ENCODE data around the gene DNMT3B. TPM values are rescaled to one million over a fixed set of nuclear protein-coding genes. Genes with fewer than 3 reads are reported as not detected.
"Not testable (repeated sequence)": the region's sequence is repeated elsewhere in the genome, so short reads cannot be mapped to it uniquely, and the experiment has no call there.

DNMT3B gene
- polyA plus RNA-seq, 12 donors = 3.0 to 5.6 (median 3.9) TPM; not detected in 1

- DNase-seq = no peak
These were observed 593 bp downstream of the DNMT3B start for GRCh38 chr20:32762754-32763201.

DNA sequence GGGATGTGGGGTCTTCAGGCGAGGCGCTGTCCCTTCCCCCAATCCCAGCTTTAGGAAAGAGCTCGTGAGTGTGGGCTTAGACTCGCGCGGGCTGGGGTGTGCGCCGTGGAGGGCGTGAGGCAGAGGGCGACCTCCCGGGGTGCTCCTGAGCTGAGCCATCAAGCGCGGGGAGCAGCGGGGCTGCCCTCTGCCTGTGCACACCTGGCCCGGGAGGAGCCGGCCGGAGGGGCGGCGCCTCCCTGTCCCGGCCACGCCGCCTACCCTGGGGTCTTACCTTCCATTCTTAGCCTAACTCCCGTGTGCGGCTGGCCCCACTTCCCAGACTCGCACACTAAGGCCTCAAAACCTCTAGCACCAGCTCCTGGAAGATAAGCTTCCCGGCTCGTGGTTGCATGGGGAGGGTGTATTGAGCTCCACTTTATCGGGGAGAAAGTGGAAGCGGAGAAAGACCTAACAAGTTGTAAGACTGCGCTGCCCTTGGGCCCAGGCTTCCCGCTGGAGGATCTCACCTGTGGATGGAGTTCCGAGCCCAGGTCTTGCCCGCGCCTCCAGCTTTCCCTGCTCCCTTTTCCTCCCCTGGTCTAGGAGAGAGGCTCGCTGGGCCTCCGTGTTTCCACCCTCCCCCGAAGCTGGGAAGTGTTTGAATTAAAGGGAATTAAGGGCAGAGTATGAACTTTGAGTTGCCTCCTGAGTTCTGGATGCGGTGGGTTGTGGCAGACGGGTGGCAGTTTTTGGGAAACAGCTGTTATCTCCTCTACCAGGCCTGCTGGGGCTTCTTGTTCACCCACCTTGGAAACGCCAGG lies 1.2 kb downstream of the DNMT3B start:
- no peak for DNase-seq

DNA sequence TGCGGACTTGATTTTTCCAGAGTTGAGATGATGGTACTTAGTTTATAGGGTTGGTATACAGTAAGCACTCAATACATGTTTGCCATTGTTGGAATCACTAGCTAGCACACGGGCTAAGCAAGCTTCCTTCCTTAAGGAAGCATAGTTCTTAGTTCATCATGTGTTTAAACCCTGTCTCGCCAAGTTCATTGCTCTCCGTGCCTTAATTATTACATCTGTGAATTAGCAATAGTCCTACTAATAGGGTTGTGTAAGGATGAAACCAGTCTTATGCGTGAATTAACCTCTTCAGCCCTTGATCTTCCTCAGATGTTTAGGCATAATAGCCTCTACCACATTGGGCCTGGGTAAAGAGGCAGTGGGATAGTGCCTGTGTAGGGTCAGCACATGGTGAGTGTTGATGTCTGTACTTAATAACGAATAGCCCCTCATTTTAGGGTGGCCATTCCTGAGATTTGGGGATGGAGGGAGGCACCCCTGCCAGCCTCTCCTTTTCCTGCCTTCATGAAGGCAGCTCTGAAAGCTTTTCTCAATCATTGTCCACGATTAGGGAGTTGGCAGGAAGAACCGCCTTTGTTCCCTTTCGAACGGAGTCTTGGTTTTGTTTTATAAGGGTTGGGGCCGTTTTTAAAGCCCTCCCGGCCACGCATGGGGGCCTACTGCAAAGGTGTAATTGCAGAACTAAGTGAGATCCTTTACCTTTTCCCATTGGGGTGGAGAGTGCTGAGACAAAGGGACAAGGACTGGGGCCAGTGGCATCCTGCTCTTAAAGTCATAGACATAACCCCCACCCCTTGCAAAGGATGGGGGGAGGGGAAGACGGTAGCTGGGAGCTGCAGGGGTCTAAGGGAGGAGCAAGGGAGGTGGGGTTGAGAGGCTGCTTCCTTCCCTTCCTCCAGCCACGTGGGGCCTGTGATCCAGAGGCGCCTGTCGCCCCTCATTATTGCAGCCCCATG lies 2.1 kb downstream of the DNMT3B start:
- DNase-seq = no peak

DNA sequence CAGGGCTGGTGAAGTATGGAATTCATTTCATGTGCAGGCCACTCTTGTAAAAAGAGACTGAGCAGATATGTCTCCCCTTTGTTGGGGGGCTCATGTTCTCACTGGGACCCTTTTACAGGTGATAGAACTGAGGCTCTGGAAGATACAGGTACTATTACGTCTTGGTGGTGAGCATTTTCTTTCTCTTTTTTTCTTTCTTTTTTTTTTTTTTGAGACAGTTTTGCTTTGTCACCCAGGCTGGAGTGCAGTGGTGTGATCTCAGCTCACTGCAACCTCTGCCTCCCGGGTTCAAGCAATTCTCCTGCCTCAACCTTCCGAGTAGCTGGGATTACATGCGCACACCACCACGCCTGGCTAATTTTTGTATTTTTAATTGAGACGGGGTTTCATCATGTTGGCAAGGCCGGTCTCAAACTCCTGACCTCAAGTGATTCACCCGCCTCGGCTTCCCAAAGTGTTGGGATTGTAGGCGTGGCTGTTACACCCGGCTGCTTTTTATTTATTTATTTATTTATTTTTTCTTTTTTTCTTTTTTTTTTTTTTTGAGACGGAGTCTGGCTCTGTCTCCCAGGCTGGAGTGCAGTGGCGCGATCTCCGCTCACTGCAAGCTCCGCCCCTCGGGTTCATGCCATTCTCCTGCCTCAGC lies 3.2 kb downstream of the DNMT3B start:
- not testable (repeated sequence) for DNase-seq

DNA sequence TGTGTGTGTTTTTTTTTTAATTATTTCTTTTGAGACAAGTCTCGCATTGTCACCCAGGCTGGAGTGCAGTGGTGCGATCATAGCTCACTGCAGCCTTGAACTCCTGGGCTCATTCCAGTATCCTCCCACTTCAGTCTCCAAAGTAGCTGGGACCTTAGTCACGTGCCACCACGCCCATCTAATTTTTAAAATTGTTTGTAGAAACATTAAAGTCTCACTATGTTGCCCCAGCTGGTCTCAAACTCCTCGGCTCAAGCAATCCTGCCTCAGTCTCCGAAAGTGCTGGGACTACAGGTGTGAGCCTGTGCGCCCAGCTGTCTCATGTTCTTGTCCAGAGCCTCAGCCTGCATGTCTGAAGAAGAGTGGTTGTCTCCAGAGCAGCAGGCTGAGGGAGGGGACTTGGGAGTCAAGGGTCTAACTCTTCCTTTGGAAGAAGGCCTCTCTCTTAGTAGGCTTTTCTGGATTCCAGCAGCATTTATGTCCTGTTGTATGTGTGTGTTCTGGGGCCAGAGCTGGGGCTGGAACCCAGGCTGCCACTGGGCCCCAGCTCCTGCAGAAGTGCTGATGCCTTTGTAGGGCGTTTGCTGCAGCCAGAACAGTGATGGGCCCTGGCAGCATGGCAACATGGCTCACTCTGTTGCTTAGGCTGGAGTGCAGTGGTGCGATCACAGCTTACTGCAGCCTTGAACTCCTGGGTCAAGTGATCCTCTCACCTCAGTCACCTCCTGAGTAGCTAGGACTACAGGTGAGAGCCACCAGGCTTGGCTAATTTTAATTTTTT lies 5.4 kb downstream of the DNMT3B start:
- no peak for DNase-seq

- DNase-seq = no peak
These were observed 9.9 kb downstream of the DNMT3B start for GRCh38 chr20:32772046-32772445.

- DNase-seq = no peak
These were observed 11.0 kb downstream of the DNMT3B start for GRCh38 chr20:32773223-32773622.

DNA sequence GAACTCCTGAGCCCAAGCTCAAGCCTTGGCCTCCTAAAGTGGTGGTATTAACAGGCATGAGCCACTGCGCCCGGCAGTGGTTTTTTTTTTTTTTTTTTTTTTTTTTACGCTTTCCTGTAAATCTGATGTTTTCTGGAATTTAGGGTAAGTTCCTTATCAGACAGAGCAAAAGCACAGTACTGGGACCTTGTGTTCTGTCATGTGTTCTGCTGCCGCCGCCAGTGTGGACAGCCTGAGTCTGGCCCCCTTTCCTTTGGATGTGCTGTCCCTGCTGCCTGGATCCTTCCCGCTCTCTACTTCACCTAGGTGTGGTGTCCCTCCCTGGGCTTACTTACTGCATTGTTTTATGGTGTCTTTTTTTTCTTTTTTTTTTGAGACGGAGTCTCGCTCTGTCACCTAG lies 11.7 kb downstream of the DNMT3B start:
- no peak for DNase-seq

DNA sequence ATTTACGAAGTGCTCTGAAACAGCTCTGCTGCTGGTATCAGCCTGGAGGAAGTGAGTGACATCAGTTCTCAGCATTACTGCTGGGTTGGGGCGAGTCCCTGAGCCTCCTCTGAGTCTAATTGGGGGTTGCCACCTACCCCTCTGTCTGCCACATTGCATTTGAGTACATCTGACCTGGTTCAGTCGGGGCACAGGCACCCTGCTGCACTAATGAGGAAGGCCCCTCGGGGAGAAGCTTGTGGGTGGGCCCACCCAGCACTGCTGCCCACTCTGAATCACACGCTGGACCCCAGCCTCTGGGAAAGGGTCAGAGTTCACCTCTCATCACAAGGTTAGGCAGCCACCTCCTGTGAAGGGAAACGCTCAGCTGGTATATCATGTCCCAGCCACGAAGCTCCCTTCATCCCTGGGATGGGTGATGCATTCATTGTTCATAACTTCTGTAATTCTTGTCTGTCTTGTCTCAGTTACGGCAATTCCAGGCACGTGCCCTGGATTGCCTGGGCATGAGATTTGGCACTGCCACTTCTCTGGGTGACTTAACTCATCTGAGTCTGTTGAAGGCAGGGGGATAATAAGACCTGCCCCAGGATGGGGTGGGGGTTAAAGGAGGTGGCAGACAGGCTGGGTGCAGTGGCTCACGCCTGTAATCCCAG lies 13.3 kb downstream of the DNMT3B start:
- no peak for DNase-seq

DNA sequence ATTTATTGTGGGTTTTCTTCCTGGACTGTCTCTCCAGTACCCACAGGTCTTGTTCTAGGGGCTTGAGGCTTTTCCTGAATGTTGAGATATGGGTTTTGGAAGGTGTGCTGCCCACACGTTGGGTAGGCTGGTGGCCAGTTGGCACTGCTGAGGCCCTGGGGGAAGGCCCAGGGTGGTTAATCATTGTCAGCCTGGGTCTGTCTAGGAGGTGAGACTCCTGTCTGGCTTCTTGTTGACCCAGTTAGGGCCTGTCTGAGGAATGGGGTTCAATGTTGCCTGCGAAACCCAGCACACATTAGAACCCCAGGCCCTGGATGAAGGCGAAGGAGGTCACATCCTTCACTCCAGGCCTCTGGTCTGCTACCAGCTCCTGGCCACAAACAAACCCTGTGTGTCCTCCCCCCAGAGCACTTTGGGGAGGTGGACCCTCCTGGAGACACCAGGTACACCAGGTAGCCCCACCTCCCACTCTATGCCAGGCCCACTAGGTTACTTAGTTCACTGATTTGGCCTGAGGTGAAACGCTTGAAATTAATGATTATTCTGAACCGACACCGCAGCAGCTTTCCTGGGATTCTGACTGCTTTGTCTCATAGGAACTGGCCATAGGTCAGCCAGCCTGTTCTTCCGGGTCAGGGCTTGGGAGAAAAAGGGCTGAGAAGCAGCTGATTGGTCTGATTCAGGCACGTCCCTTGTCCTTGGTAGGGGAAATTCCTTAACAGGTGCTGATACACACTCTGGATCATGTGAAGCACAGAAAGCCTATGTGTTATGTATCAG lies 15.2 kb downstream of the DNMT3B start:
- DNase-seq = no peak

DNA sequence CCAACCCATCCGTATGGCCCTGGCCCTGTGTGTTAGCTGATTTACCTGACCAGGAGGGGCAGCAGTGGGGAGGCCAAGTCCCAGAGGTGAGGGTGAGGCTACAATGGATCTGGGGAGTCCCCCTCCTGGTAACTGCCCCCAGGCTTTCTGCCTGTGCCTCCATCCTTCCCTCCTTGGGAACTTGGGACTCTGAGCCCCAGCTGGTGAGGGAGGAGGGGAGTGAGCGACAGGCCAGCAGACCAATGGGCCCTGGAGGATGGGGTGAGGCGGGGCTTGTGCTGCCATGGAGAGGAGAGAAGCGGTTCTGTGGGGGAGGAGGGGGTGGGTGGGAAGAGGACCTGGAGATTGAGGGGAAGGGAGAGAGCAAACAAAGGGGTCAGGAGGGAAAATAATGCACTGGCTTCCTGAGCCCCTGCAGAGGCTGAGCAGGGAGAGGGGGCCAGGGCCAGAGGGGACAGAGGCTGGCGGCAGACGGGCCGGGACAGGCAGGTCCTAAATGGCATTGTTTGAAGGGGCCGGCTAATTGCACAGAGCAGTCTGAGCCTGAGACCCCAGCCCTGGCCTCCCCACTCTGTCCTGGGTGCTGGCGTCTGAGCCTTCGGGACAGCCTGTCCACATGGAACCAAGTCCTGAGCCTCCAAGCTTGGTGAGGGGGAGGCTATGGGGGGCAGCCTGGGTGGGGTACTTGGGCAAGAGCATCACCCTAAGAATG lies 17.5 kb downstream of the DNMT3B start:
- DNase-seq = no peak

- DNase-seq = no peak
These were observed 18.1 kb downstream of the DNMT3B start for GRCh38 chr20:32780278-32780677.

GRCh38 chr20:32780749-32781655 lies 18.8 kb downstream of the DNMT3B start:
- DNase-seq = no peak

DNA sequence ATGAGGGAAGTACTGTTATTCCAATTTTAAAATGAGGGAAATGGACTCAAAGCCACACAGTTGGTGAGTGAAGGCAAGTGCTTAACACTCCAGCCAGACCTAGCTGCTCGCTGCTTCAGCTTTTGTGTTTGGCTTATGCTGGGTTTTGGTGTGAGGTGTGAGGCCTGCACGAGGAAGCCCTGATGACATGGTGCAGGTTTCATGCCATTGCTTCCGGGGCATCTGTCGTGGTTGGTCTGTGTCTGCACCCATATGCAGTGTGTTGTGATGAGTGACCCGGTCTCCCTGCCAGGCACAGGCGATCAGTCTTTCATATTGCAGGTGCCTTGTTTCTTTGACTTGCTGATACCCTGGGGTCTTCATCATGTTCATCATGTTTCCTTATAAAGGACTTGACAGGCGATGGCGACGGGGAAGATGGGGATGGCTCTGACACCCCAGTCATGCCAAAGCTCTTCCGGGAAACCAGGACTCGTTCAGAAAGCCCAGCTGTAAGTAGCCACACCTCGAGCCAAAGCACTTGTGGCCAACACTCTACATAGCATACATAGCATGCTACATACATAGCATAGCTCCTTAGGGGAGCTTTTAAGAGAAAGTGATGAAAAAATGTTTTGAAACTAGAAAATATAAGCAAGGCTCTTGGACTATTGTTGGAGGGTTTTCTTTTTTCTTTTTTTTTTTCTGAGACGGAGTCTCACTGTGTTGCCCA lies 22.3 kb downstream of the DNMT3B start:
- no peak for DNase-seq

DNA sequence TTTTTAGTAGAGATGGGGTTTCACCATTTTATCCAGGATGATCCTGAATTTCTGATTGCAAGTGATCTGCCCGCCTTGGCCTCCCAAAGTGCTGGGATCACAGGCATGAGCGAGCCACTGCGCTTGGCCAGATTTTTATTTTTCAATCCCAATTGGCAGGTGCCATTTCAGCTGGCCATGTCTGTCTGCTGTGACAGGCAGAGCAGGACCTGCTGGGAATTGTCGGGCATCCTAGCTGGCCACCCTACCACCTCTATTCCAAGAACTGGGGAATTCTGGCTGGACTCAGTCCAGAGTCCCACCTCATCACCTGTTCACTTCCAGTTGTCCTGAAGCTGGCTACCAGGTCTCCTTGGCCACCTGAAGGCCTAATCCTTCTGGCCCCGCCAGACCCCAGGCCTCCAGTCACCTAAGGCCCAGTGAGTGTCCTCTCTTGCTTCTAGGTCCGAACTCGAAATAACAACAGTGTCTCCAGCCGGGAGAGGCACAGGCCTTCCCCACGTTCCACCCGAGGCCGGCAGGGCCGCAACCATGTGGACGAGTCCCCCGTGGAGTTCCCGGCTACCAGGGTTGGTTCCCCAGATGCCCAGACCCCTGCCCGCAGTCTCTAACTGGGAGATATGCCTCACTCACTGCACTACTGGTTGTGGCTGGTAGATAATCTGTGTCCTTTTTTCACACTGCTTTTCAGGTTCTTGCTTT lies 24.0 kb downstream of the DNMT3B start:
- no peak for DNase-seq

GRCh38 chr20:32787168-32787567 lies 25.0 kb downstream of the DNMT3B start:
- no peak for DNase-seq

All from muscle of arm (tissue), 12 donors.